GM23338 (cell line): ENCODE data around the gene C2CD4D. TPM values are rescaled to one million over a fixed set of nuclear protein-coding genes. Genes with fewer than 3 reads are reported as not detected.
"Not testable (repeated sequence)": the region's sequence is repeated elsewhere in the genome, so short reads cannot be mapped to it uniquely, and the experiment has no call there.

ENCODE experiments used
- ATAC-seq: fragments of 200-7000 bp; cut with Tn5 transposase; 3 replicates; pipeline ENCODE4 v1.9.1; 2020
- DNase-seq: peaks from one replicate; pipeline ENCODE4 v3.0.0-alpha.2; 2015; ENCODE audit warnings: low spot score
- H2AFZ ChIP-seq: fragments of 200-600 bp; sonication (generic); 2 replicates; pipeline ENCODE4 v1.8.0; 2016; ENCODE audit warnings: antibody characterized with exemption, mild to moderate bottlenecking, moderate library complexity
- H3F3A ChIP-seq: fragments of 200-600 bp; sonication (generic); replicated peaks from 2 replicates; pipeline ENCODE4 v1.8.0; 2017; ENCODE audit warnings: antibody characterized with exemption, mixed run types, low read depth
- H3K27ac ChIP-seq: fragments of 200-600 bp; sonication (generic); 2 replicates; pipeline ENCODE4 v1.6.1; 2016; ENCODE audit warnings: low read depth
- H3K27me3 ChIP-seq: fragments of 200-600 bp; sonication (generic); 2 replicates; pipeline ENCODE4 v1.8.0; 2016; ENCODE audit warnings: mild to moderate bottlenecking, mixed run types, moderate library complexity; ENCODE audit not compliant: insufficient read depth
- H3K36me3 ChIP-seq: fragments of 200-600 bp; sonication (generic); 2 replicates; pipeline ENCODE4 v1.8.0; 2016; ENCODE audit warnings: mild to moderate bottlenecking; ENCODE audit not compliant: insufficient read depth
- H3K4me1 ChIP-seq: fragments of 200-600 bp; sonication (generic); 2 replicates; pipeline ENCODE4 v1.8.0; 2016; ENCODE audit warnings: mild to moderate bottlenecking, moderate library complexity; ENCODE audit not compliant: insufficient read depth
- H3K4me2 ChIP-seq: fragments of 200-600 bp; sonication (generic); 2 replicates; pipeline ENCODE4 v1.7.1; 2017; ENCODE audit warnings: mixed run types
- H3K4me3 ChIP-seq: fragments of 200-600 bp; sonication (generic); 2 replicates; pipeline ENCODE4 v1.6.1; 2016; ENCODE audit warnings: mixed run types
- H3K79me2 ChIP-seq: fragments of 200-600 bp; sonication (generic); replicated peaks from 2 replicates; pipeline ENCODE4 v1.8.0; 2017; ENCODE audit warnings: mild to moderate bottlenecking; ENCODE audit not compliant: insufficient read depth
- H3K9me2 ChIP-seq: fragments of 200-600 bp; sonication (generic); 2 replicates; pipeline ENCODE4 v1.8.0; 2017; ENCODE audit not compliant: insufficient read depth
- H4K20me1 ChIP-seq: fragments of 200-600 bp; sonication (generic); replicated peaks from 2 replicates; pipeline ENCODE4 v1.8.0; 2017; ENCODE audit warnings: mild to moderate bottlenecking; ENCODE audit not compliant: insufficient read depth
- H3K27ac Mint-ChIP-seq: 2 replicates; pipeline ENCODE4 v1.8.0; 2020; ENCODE audit warnings: inconsistent platforms, mild to moderate bottlenecking, moderate library complexity, mixed read lengths
- H3K27me3 Mint-ChIP-seq: 3 replicates; pipeline ENCODE4 v1.8.0; 2022; ENCODE audit warnings: low read depth, mild to moderate bottlenecking, moderate library complexity, mixed read lengths, inconsistent platforms; ENCODE audit not compliant: insufficient read depth, poor library complexity
- H3K36me3 Mint-ChIP-seq: 3 replicates; pipeline ENCODE4 v1.8.0; 2021; ENCODE audit warnings: low read depth, mild to moderate bottlenecking, inconsistent platforms, moderate library complexity, mixed read lengths
- H3K4me1 Mint-ChIP-seq: 3 replicates; pipeline ENCODE4 v1.8.0; 2020; ENCODE audit warnings: mild to moderate bottlenecking, inconsistent platforms, mixed read lengths
- H3K4me3 Mint-ChIP-seq: 3 replicates; pipeline ENCODE4 v1.8.0; 2021; ENCODE audit warnings: moderate library complexity, mild to moderate bottlenecking, inconsistent platforms, mixed read lengths
- H3K9me3 Mint-ChIP-seq: 3 replicates; pipeline ENCODE4 v1.8.0; 2020; ENCODE audit warnings: moderate library complexity, mild to moderate bottlenecking, inconsistent platforms, mixed read lengths
- CREB1 ChIP-seq: fragments of 250-450 bp; sonication (Bioruptor Pico); IDR thresholded peaks from 2 replicates; pipeline ENCODE4 v1.5.0; 2020; ENCODE audit warnings: low read depth, mild to moderate bottlenecking, moderate library complexity
- EZH2 ChIP-seq: fragments of 200-600 bp; sonication (generic); IDR thresholded peaks from one replicate; pipeline ENCODE4 v1.8.0; 2017; ENCODE audit warnings: antibody characterized with exemption, mild to moderate bottlenecking, low read depth; ENCODE audit not compliant: unreplicated experiment
- EZH2phosphoT487 ChIP-seq: fragments of 200-600 bp; sonication (generic); IDR thresholded peaks from one replicate; pipeline ENCODE4 v1.8.1; 2018; ENCODE audit warnings: antibody characterized with exemption; ENCODE audit not compliant: unreplicated experiment
- JUNB ChIP-seq: IDR thresholded peaks from one replicate; pipeline ENCODE4 v1.6.1; 2016; ENCODE audit warnings: antibody characterized with exemption; ENCODE audit not compliant: unreplicated experiment
- NANOG ChIP-seq: IDR thresholded peaks from 2 replicates; pipeline ENCODE4 v1.6.1; 2016; ENCODE audit warnings: antibody characterized with exemption, borderline replicate concordance
- POLR2AphosphoS5 ChIP-seq: IDR thresholded peaks from 2 replicates; pipeline ENCODE4 v1.6.1; 2016; ENCODE audit warnings: antibody characterized with exemption, low read depth
- REST ChIP-seq: IDR thresholded peaks from one replicate; pipeline ENCODE4 v1.6.1; 2018; ENCODE audit warnings: antibody characterized with exemption; ENCODE audit not compliant: unreplicated experiment
- STAT1 ChIP-seq: IDR thresholded peaks from one replicate; pipeline ENCODE4 v1.6.1; 2016; ENCODE audit warnings: antibody characterized with exemption; ENCODE audit not compliant: unreplicated experiment
- ZNF331 ChIP-seq: fragments of 250-450 bp; sonication (Bioruptor Pico); IDR thresholded peaks from 2 replicates; pipeline ENCODE4 v1.5.0; 2020; ENCODE audit warnings: low read depth, mild to moderate bottlenecking, moderate library complexity
- ZNF462 ChIP-seq: fragments of 250-450 bp; sonication (Bioruptor Pico); IDR thresholded peaks from 2 replicates; pipeline ENCODE4 v1.5.0; 2020; ENCODE audit warnings: mild to moderate bottlenecking, moderate library complexity
- polyA plus RNA-seq: library from polyadenylated mRNA; unstranded; fragments of >200 nt; fragmentation: Nextera tagmentation; extraction: Ambion mirVana; gene quantifications from 2 replicates; pipeline ENCODE4 v1.2.1, GENCODE V29; 2016
- total RNA-seq: library from RNA; depleted of rRNA; stranded (reverse); fragments of >200 nt; shearing (Covaris generic); gene quantifications from 2 replicates; pipeline ENCODE4 v1.2.3, GENCODE V29; 2014

C2CD4D gene
- total and polyA plus RNA-seq, 2 experiments from 2014 or later = 0.35 to 0.82 TPM

GRCh38 chr1:151885479-151885878 is 45.9 kb upstream of the C2CD4D start (continued):
- no peak for TF ChIP-seq ZNF462
- TF ChIP-seq STAT1 = no peak
- no peak for TF ChIP-seq POLR2AphosphoS5
- TF ChIP-seq NANOG = no peak
- TF ChIP-seq EZH2phosphoT487 = no peak
- no peak for TF ChIP-seq REST
- no peak for TF ChIP-seq ZNF331 (CRISPR knock-in tag)
- TF ChIP-seq CREB1 (CRISPR knock-in tag) = no peak
- TF ChIP-seq JUNB = no peak
- no peak for TF ChIP-seq EZH2

GRCh38 chr1:151884879-151885278 is 45.3 kb upstream of the C2CD4D start:
- H3K79me2 ChIP-seq, H3K4me1 ChIP-seq, H3K4me1 Mint-ChIP-seq, ATAC-seq, DNase-seq, H3K27ac ChIP-seq, H4K20me1 ChIP-seq, H3K27me3 ChIP-seq, H3K4me2 ChIP-seq, H3K9me2 ChIP-seq, H3F3A ChIP-seq, H3K27me3 Mint-ChIP-seq, H3K27ac Mint-ChIP-seq, H2AFZ ChIP-seq, H3K4me3 Mint-ChIP-seq, H3K4me3 ChIP-seq, H3K9me3 Mint-ChIP-seq: not testable (repeated sequence)
- H3K36me3 Mint-ChIP-seq = peaks cover 18% of the 10 kb centered on the region
- peaks cover 15% of the 10 kb centered on the region for H3K36me3 ChIP-seq

- H3K4me3 ChIP-seq, H3K4me2 ChIP-seq, H3K9me3 Mint-ChIP-seq, H3K4me1 Mint-ChIP-seq, H3K4me1 ChIP-seq, H3K27ac Mint-ChIP-seq, H3F3A ChIP-seq, ATAC-seq, H3K27me3 Mint-ChIP-seq, H3K27ac ChIP-seq, H3K79me2 ChIP-seq, H3K9me2 ChIP-seq, DNase-seq, H3K4me3 Mint-ChIP-seq, H2AFZ ChIP-seq, H4K20me1 ChIP-seq, H3K27me3 ChIP-seq: not testable (repeated sequence)
- peaks cover 15% of the 10 kb centered on the region for H3K36me3 ChIP-seq
- H3K36me3 Mint-ChIP-seq = peaks cover 18% of the 10 kb centered on the region
Observed at GRCh38 chr1:151884445-151884844, 44.8 kb upstream of the C2CD4D start.
